ENCODE measurements around the gene CD3G.

- no peak for TF ChIP-seq POLR2A (IDR thresholded peaks at IDR 0.05)
- TF ChIP-seq CTCF (IDR thresholded peaks at IDR 0.05), result no peak
Observed at GRCh38 chr11:118379497-118379896, 35.4 kb downstream of the CD3G start.

Data from upper lobe of left lung (tissue), 4 donors.